Measurements from ENCODE around the gene PCDHB8. TPM values are rescaled to one million over a fixed set of nuclear protein-coding genes. Genes with fewer than 3 reads are reported as not detected.
"Not testable (repeated sequence)": the region's sequence is repeated elsewhere in the genome, so short reads cannot be mapped to it uniquely, and the experiment has no call there.

The PCDHB8 gene
- total RNA-seq, 1 donor from 2014 or later, result 7.7 TPM

- DNase-seq (ENCODE audit: low spot score in 2 of 2), result no peak
- FAIRE-seq, result no peak
Measured at GRCh38 chr5:141223112-141223783, 45.7 kb downstream of the PCDHB8 start, which contains the start of gene PCDHB14. PCDHB14 (plus strand) TSS chr5:141223343; CDS start chr5:141223506, 163 bp downstream.

- not testable (repeated sequence) for FAIRE-seq; DNase-seq (ENCODE audit: low spot score in 2 of 2)
Measured at GRCh38 chr5:141224844-141225243, 47.3 kb downstream of the PCDHB8 start.

- not testable (repeated sequence) for DNase-seq (ENCODE audit: low spot score in 2 of 2); FAIRE-seq
Measured at GRCh38 chr5:141225421-141225820, 47.8 kb downstream of the PCDHB8 start.

Other genes with a start within 250 kb of the PCDHB8 start
- gene PCDHAC2, start 211.3 kb upstream of the PCDHB8 start, total RNA-seq, result 29.8 TPM
- 0.82 TPM for gene PCDHB1, start 126.4 kb upstream of the PCDHB8 start, total RNA-seq
- 13.0 TPM for gene PCDHB2, start 83.2 kb upstream of the PCDHB8 start, total RNA-seq
- 11.0 TPM for gene PCDHB3, start 77.3 kb upstream of the PCDHB8 start, total RNA-seq
- 4.5 TPM for gene PCDHB4, start 56.0 kb upstream of the PCDHB8 start, total RNA-seq
- gene PCDHB5, start 42.6 kb upstream of the PCDHB8 start, total RNA-seq, result 7.3 TPM
- 3.3 TPM for gene PCDHB6, start 27.7 kb upstream of the PCDHB8 start, total RNA-seq
- gene PCDHB7, start 5.1 kb upstream of the PCDHB8 start, total RNA-seq, result 9.8 TPM
- 5.3 TPM for gene PCDHB16, start 4.6 kb downstream of the PCDHB8 start, total RNA-seq
- 4.9 TPM for gene PCDHB9, start 9.4 kb downstream of the PCDHB8 start, total RNA-seq
- 13.9 TPM for gene PCDHB10, start 14.6 kb downstream of the PCDHB8 start, total RNA-seq
- gene PCDHB11, start 21.8 kb downstream of the PCDHB8 start, total RNA-seq, result 13.0 TPM
- 12.6 TPM for gene PCDHB12, start 30.9 kb downstream of the PCDHB8 start, total RNA-seq
- 6.1 TPM for gene PCDHB13, start 36.1 kb downstream of the PCDHB8 start, total RNA-seq
- 12.6 TPM for gene PCDHB14, start 45.6 kb downstream of the PCDHB8 start, total RNA-seq
- 18.3 TPM for gene PCDHB15, start 67.6 kb downstream of the PCDHB8 start, total RNA-seq
- gene SLC25A2, start 126.3 kb downstream of the PCDHB8 start, total RNA-seq, result not detected
- 119 TPM for gene TAF7, start 143.0 kb downstream of the PCDHB8 start, total RNA-seq
- 3.3 TPM for gene PCDHGA1, start 152.7 kb downstream of the PCDHB8 start, total RNA-seq
- 4.5 TPM for gene PCDHGA2, start 161.0 kb downstream of the PCDHB8 start, total RNA-seq
- 4.1 TPM for gene PCDHGA3, start 166.0 kb downstream of the PCDHB8 start, total RNA-seq
- gene PCDHGB1, start 172.3 kb downstream of the PCDHB8 start, total RNA-seq, result 6.1 TPM
- gene PCDHGA4, start 177.2 kb downstream of the PCDHB8 start, total RNA-seq, result 5.7 TPM
- 6.1 TPM for gene PCDHGB2, start 182.2 kb downstream of the PCDHB8 start, total RNA-seq
- gene PCDHGA5, start 186.4 kb downstream of the PCDHB8 start, total RNA-seq, result 5.7 TPM
- gene PCDHGB3, start 192.5 kb downstream of the PCDHB8 start, total RNA-seq, result 8.2 TPM
- 9.0 TPM for gene PCDHGA6, start 196.1 kb downstream of the PCDHB8 start, total RNA-seq
- gene PCDHGA7, start 205.0 kb downstream of the PCDHB8 start, total RNA-seq, result 4.9 TPM
- gene PCDHGB4, start 209.9 kb downstream of the PCDHB8 start, total RNA-seq, result 8.6 TPM
- 5.7 TPM for gene PCDHGA8, start 214.8 kb downstream of the PCDHB8 start, total RNA-seq
- gene PCDHGB5, start 220.2 kb downstream of the PCDHB8 start, total RNA-seq, result 13.0 TPM
- gene PCDHGA9, start 225.0 kb downstream of the PCDHB8 start, total RNA-seq, result 6.9 TPM
- gene PCDHGB6, start 230.2 kb downstream of the PCDHB8 start, total RNA-seq, result 9.8 TPM
- gene PCDHGA10, start 235.2 kb downstream of the PCDHB8 start, total RNA-seq, result 9.8 TPM
- gene PCDHGB7, start 239.9 kb downstream of the PCDHB8 start, total RNA-seq, result 10.6 TPM
- gene PCDHGA11, start 243.3 kb downstream of the PCDHB8 start, total RNA-seq, result 10.6 TPM